H4 (cell line): ENCODE data around the gene CCDC85B. TPM values are rescaled to one million over a fixed set of nuclear protein-coding genes. Genes with fewer than 3 reads are reported as not detected.
A peak's percentile ranks its signal among the peaks of the same experiment; 100 is the strongest.
"Not testable (repeated sequence)": the region's sequence is repeated elsewhere in the genome, so short reads cannot be mapped to it uniquely, and the experiment has no call there.

Experiments used
- DNase-seq: peaks from one replicate; pipeline ENCODE4 v3.0.0-alpha.2; 2015; ENCODE audit warnings: low spot score
- total RNA-seq: library from RNA; depleted of rRNA; stranded (reverse); fragments of >200 nt; shearing (Covaris generic); gene quantifications from 2 replicates; pipeline ENCODE4 v1.2.3, GENCODE V29; 2014

The CCDC85B gene
- total RNA-seq, 1 experiment from 2014 or later, result 35.8 TPM

GRCh38 chr11:65886826-65887722 is 3.4 kb upstream of the CCDC85B start:
- no peak for DNase-seq

DNA sequence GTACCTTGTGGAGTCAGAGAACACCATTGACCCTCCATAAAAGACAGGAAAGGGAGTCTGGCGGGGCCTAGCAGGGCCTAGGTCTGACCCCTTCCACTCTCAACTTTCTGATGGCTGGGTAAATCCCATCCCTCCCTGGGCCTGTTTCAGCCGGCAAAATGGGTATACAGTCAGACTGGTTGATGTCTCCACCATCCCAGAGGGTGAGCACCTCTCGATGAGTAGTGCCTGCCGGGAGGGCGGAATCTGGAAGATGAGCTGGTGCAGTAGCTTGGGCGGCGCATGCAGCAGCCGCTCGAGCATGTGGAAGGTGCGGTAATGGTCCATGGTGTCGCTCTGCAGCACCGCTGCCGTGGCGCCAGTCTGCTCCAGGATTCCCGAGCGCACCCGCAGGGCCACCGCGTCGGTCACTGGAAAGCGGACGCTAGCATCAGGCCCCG is 2.7 kb upstream of the CCDC85B start:
- DNase-seq, result no peak

GRCh38 chr11:65888163-65888814 is 2.2 kb upstream of the CCDC85B start, which contains the start of gene FIBP:
FIBP (minus strand) TSS chr11:65888471; CDS start chr11:65888418, 53 bp downstream.
- peak; percentile 95 for DNase-seq

DNA sequence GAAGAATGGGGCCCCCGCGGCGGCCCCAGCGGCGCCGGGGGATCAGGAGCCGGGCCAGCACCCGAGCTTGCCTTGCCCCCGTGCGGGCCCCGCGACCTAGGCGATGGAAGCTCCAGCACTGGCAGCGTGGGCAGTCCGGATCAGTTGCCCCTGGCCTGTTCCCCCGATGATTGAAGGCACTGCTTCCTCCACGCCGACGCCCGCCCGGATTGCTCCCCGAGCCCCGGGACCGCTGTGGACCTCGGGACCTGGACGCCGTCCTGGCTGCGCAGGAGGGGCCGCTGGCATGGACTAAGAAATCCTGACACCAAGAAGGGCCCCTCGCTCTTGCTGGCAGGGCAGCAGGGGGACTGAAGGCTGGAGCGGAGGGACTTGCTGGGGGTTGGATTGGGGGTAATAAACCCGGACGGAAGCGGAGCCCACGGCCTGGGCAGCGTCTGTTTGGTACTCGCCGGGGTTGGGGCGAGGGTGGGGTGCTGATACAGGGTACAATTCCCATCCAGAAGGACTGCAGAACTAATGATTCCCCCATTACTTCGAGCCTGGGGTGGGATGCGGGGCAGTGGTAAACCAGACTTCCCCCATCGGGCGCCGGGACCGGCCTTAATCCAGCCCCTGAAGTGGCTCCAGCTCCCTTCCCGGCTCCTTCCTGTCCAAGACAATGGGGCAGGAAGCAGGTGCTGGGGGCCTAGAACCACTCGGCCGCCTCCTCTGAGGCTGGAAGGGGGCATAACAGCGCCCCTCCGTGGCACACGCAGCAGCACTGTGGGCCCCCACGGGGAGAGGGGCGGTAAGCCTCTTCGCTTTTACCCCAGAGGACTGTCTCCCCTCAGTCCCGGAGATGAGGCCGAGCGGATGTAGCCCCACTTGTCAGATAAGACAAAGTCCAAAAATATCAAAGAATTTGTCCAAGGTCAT is 1.0 kb downstream of the CCDC85B start:
- DNase-seq, result no peak

GRCh38 chr11:65892137-65892540 is 1.7 kb downstream of the CCDC85B start:
- not testable (repeated sequence) for DNase-seq

DNA sequence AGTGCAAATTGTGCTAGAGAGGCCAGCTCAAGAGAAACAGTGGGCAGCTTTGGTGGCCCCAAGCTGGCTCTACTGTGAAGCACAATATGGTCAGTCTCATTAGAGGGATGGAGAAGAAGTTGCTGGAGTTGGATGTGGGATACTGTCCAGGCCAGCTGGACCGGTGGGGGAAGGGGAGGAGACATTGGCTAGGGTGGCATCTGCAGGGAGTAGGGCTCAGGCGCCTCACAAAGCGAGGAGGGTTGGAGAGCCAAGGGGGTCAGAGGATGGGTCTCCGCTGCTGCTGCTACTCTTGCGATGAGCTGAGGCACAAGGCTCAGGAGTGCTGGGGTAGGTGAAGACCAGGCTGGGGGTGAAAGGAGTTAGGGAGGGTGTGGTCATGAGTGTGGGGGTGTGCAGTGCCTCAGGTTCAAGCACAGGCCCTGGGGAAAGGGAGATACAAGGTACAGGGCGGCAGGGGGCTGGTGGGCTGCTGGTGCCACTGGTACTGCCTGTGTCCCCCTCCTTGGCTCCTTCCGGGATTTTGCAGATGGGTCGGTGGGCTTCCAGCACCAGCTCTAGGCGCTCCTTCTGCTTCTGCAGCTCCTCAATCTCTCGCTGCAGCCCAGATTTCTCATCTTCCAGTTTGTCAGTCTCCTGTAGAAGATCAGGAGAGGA is 2.3 kb downstream of the CCDC85B start:
- DNase-seq, result no peak

DNA sequence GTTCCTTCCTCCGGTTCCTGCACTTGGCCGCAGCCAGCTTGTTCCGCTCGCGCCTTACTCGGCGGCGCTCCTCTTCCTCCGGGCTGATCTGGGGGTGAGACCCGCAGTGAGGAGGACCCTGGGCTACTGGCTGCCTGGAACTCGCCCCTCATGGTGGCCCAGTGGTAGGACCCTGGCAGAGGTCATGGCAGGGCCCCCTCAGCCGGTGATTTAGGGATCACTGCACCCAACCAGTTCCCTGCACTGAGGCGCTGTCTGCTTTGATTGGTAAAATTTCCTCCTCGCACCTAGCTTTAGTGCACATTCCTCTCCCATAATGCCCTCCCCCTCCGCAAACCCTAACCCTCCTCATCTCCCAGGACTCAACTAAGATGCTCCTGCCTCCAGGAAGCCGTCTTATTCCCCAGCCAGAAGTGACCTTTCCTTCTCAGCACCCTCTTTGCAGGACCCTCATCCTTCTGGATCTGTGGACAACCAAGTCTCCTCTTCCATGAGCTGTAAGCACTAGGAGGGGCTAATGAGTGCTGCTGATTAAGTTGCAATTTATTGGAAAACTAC is 3.6 kb downstream of the CCDC85B start:
- DNase-seq, result no peak

- no peak for DNase-seq
Measured at GRCh38 chr11:65895482-65895981, 5.1 kb downstream of the CCDC85B start.

DNA sequence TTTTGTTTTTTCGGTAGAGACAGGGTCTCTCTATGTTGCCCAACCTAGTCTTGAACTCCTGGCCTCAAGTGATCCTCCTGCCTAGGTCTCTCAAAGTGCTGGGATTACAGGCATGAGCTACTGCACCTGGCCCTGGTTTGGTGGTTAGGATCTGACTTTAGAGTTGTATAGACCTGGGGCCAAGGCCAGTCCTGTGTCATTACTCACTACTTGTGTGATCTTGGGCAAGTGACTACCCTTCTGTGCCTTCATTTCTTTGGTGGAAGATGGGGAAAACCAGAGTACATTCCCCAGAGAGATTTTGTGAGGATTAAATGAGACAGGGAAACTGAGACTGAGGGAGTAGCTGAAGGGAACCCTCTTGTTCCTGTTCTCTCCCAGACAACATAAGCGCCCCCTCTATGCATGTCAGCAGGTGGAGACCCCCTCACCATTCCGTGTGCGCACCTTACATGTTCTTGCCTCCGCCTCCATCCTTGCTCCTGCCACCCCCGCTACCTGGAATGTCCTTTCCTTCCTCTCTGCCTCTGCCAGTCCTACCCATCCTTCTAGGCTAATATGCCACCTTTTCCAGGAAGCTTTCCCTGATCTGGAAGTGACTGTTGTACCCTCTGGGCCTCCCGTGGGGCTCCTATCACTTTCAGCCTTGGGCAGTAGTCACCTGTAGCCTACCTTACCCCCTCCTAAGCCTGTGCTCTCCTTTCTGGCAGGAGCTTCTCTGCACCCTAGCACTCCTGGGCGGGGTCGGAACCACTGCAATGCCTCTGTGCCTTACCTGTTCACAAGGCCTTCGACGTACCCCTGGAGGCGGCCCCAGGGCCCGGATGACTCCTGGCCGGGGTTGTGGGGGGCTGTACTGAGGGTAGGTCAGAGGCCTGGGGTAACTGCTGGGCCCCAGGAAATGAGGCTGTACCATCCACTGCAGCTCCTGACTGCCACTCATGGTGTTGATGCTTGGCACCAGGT is 5.8 kb downstream of the CCDC85B start:
- no peak for DNase-seq

- DNase-seq, result no peak
Measured at GRCh38 chr11:65897020-65897471, 6.6 kb downstream of the CCDC85B start.

- DNase-seq, result no peak
Measured at GRCh38 chr11:65898656-65899355, 8.3 kb downstream of the CCDC85B start.

DNA sequence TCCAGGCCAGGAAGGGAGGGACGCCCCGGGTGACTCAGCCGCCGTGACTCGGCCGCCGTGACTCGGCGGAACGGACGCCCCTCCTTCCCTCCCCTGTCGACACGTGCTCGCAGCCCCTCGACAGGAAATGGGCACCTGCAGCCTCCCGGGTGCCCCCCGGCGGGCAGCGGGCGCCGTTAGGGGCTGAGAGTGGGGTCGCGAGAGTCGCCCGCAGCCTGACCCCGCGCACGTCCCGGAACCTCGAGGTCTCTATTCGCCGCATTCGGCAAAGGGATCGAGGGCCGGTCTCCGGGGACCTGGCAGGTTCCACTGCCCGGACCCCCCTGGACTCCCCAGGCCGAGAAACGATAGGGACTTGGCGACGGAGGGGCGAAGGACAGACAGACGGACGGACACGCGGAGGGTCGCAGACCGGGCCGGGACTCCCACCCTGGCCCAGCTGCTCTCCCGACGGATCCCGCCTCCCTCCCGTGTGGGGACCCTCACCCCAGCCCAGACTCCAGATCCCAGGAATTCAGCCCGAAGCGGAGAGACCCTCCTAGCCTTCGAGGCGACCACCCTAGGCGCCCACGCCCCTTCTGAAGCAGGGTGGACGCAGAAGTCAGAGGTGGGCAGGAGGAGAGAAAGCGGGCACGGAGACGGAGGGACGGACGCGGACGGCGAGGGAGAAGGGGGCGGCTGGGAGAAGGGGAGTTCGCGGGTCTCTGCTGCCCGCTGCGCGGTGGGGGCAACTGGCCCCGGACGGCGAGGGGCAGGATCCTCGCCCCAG is 9.1 kb downstream of the CCDC85B start:
- peak; percentile 65 for DNase-seq

- peak; percentile 93 for DNase-seq
Measured at GRCh38 chr11:65900125-65900898, 9.8 kb downstream of the CCDC85B start, which contains the start of gene FOSL1. FOSL1 (minus strand) TSS chr11:65900388; CDS start chr11:65900339, 49 bp downstream.

- no peak for DNase-seq
Measured at GRCh38 chr11:65900899-65901180, 10.4 kb downstream of the CCDC85B start.

DNA sequence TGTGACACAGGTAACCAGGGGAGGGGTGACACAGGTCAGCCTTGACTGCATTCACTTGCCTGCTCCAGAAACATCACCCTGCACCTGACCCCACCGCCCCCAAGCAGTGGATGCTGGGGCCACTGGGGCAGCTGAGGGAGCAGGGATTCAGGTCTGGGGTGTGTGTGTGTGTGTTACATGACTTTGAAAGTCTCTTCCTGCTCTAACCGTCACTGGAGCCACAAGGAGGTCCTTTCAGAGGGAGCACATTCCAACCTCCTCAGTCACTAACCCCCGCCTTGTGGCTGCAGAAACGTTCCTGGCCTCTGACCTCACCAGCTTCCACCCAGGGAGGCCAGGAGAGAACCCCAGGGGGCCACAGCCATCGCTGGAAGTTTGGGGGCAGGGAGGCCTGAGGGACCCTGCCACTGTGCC is 12.6 kb downstream of the CCDC85B start:
- DNase-seq, result peak; percentile 90

DNA sequence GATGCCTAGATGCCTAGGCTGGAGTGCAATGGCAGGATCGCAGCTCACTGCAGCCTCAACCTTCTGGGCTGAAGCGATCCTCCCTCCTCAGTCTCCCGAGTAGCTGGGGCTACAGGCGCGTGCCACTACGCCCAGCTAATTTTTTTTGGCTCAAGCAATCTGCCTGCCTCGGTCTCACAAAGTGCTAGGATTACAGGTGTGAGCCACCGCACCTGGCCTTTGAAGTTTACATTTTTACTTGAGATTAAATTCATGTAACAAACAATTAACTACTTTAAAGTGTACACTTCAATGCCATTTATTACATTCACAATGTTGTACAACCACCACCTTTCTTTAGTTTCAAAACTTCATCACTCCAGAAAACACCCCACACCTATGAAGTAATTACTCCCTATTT is 13.2 kb downstream of the CCDC85B start:
- DNase-seq, result no peak

DNA sequence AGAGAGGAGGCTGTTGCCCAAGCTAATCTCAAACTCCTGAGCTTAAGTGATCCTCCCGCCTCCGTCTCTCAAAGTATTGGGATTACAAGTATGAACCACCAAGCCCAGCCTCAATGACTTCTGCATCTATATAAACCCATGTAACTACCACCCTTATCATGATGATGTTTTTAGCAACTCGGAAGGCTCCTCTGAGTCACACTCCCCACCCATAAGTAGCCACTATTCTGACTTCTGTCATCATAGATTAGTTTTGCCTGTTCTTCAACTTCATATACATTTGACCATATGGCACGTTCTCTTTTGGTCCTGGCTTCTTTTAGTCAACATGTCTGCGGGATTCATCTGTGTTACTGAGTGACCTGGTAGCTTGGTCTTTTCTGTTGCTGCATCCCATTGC is 16.1 kb downstream of the CCDC85B start:
- DNase-seq, result no peak
